HG03565 (cell line): ENCODE measurements around the gene NPEPL1.

Experiments
- ATAC-seq: cut with Tn5 transposase; IDR thresholded peaks from one replicate; pipeline ENCODE4 v1.9.1; 2021; ENCODE audit warnings: mild to moderate bottlenecking, moderate library complexity; ENCODE audit not compliant: unreplicated experiment

Gene NPEPL1

DNA sequence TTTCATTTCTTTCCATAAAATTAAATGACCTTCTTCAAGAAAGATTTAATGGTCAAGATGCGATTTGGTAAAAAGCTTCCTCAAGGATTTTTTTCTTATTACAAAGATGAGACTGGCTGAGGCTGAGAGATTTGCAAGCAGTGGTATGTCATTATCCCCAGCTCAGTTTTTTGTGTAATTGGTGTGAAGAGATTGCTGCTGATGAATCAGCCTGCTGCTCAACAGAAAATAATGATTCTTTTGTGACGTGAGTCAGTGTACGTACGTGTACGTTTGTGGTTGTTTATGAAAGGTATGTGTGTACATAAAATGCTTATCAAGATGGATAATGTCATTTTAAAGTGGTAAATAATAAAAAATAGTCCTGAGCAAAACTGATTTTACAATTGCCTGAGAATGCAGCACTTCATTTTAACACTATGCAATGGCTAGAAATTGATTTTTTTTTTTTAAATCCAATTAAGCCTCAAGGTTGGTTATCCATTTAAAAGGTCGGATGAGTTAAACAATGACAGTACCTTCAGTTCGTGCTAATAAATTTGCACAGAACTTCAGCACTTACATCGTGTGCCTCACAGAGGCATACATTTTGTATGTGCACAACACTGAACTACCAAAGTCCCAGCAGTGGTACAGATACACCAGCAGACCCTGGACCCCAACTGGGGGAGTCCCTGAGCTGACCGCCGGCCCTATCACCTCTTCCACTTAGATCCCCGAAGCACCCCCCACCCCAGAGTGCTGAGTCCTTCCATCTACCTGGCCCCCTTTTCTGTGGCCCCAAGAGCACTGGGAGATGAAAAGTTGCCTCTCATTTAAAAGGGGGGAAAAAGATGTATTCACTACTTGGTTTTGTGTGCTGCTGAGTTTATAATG lies 9.7 kb upstream of the NPEPL1 start:
- ATAC-seq: no peak

DNA sequence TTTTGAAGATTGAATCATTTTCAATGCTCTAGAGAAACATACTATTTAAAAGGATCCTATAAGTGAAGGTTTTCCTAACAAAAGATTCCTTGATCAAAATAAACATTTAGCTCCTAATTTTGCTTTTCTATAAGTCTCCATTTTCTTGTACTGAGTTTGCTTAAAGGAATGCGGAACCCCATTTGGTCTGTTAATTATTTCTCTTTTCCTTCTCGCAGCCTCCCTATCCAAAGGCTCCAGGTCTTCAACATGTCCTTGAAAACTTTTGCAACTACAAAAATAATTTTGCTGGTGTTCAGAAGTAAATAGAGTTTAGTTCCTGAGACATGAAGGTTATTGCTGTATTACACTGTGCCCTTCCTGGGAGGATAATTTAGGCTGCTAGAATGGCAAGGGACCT lies 8.3 kb upstream of the NPEPL1 start:
- no peak for ATAC-seq

DNA sequence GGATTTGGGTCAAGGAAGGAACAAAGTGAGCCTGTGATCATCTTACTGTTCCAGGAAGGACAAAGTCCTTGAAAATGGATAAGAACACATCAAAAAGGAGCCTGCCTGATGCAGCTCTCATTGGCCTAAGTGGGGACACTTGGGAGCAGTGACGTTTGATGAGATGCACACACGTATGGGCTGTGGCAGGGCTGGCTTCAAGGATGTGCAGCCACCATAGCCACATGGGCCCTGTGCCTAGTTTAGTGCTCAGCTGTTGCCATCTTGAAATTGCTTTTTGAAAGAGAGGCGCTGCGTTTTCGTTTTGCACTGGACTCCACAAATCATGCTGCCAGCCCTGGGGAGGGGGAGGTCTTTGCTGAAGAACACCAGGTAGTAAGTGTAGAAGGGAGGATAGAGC lies 6.6 kb upstream of the NPEPL1 start:
- ATAC-seq: no peak

DNA sequence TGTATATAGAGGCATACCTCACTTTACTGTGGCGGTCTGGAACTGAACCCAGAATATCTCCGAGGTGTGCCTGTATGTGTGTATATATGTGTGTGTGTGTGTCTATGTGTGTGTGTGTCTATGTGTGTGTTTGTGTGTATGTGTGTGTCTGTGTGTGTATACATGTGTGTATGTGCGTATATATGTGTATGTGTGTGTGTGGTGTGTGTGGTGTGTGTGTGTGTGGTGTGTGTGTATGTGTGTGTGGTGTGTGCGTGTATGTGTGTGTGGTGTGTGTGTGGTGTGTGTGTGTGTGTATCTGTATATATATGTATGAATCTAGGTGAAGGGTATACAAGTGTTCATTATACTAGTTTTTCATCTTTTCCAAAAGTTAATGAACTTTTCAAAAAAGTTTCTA lies 4.2 kb upstream of the NPEPL1 start:
- ATAC-seq: no peak

- no peak for ATAC-seq
Measured at GRCh38 chr20:58688840-58689239, 3.8 kb upstream of the NPEPL1 start.

GRCh38 chr20:58690396-58691135 lies 2.0 kb upstream of the NPEPL1 start:
- no peak for ATAC-seq

- ATAC-seq: no peak
Measured at GRCh38 chr20:58691773-58692578, 624 bp upstream of the NPEPL1 start.

DNA sequence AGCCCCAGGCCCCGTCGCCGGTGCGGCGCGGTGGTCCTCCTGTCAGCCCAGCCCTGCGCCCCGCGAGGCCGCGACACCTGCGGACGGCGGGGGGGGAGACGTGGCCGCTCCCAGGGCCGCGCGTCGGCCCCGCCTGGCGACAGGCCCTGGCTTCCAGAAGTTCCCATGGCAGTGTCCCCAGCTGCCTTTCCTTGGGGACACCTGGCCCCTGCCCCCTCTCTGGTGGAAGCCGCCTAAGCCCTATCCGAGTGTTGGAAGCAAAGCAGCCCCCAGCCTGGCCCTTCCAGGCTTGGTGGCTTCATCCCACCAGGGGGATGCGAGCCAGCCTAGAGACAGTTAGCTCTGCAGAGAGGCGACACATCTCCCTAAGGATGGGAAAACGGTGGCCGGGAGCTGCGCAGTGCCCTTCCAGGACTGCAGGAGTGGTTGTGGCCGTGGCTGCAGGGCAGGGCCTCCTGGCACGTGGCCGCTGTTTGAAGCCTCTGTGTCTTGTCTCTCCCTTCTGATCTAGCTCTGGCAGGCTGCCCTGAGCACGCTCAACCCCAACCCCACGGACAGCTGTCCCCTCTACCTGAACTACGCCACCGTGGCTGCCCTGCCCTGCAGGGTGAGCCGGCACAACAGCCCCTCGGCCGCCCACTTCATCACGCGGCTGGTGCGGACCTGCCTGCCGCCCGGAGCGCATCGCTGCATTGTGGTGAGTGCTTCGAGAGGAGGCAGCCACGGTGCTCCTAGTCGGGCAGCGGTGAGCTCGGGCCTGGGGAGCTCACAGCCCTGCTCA lies 816 bp downstream of the NPEPL1 start:
- peak; percentile 21 for ATAC-seq

DNA sequence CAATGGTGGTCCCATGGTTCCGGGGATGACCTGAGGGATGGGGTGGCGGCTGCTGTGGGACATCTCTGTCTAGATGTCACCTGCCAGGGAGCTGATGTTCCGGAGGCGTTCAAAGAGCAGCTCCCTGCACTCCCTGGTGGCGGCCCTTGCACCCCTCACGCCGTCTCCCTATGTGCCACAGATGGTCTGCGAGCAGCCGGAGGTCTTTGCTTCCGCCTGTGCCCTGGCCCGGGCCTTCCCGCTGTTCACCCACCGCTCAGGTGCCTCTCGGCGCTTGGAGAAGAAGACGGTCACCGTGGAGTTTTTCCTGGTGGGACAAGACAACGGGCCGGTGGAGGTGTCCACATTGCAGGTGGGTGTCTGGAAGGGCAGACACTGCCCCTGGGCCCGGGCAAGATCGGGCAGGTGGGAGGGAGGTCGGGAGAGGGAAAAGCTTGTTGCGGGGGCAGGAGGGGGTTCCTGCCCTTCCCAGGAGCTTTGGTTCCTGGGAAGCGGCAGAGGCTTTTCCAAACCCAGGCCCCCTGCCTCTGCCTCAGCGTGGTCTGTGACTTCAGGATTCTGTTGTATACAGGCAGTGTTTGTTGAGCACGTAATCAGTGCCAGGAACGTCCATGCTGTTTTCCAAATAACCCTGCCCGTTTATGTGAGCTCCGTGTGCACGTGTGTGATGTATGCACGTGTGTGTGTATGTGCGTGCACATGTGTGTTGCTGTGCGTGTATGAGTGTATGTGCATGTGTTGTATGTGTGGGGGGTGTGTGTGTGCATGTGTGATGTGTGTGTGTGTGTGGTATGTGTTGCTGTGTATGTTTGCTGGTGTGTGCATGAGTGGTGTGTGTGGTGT lies 1.9 kb downstream of the NPEPL1 start:
- ATAC-seq: no peak

DNA sequence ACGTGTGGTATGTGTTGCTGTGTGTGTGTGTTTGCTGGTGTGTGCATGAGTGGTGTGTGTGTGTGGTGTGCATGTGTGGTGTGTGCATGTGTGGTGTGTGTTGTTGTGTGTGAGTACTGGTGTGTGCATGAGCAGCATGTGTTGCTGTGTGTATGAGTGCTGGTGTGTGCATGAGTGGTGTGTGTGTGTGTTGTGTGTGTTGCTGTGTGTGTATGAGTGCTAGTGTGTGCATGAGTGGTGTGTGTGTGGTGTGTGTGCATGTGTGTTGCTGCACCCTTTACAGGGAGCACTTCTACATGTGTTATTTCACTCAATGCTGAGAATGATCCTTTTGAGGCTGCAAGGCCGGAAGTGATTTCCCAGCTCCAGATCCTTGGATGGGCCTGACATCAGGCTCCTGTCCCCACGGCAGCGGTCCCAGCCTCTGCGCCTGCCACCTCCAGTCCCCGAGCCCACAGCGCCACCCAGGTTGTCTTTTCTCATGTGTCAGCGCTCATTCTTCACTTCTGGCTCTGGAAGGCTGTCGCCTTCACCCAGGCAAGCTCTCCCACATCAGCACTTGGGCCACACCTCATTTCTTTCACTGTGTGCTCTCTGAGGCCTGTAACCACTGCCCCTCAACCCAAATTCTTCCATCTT lies 2.6 kb downstream of the NPEPL1 start:
- ATAC-seq: no peak

DNA sequence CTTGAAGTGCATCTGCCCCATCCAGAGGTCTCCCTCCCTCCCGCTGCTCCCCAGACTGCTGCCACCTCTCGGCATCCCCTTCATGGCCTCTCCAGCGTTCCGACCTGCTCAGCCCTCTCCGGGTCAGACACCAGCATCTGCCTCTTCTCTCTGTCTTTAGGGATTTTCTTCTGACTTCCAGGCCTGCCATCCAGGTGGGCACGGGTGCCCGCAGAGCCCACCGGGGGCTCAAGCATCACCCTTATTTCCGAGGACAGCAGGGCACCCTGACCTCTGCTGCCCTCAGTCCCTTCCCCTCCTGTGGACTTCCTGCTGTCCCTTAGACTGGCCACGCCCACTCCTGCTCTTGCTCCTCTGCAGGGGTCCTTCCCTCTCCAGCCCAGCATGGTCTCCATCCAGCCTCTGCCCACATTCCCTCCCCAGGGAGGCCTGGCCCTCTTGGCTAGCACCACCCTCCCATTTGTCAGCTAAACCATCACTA lies 3.3 kb downstream of the NPEPL1 start:
- no peak for ATAC-seq

GRCh38 chr20:58696411-58696961 lies 3.9 kb downstream of the NPEPL1 start:
- no peak for ATAC-seq

DNA sequence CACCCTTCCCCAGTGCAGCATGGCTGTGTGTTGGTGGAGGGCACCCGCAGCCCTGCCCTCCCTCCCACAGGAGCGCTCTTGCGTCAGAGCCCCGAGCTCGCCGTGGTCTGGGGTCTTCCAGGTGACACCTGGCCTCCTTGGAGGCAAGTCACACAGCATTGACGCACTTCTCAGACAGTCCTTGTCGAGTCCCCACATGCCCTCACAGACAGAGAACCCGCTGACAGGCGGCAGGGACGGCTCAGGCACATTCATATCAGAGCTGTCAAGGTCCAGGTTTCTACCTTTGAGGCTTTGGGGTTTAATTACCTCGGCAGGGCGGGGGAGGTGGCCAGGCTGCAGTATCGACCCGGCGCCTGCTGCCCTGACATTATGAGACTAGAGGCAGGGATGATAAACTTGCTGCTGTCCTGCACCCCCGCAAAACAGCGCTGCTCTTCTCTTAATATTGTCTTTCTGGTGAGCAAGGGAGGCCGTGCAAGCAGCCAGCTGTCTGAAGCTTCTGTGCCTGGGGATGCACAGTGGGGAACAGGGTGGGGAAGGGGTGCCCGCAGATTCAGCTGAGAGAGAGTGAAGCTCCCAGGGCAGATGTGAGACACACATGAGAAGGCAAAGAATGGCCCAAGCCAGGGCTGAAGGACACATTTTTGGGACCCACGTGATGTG lies 4.7 kb downstream of the NPEPL1 start:
- ATAC-seq: no peak

DNA sequence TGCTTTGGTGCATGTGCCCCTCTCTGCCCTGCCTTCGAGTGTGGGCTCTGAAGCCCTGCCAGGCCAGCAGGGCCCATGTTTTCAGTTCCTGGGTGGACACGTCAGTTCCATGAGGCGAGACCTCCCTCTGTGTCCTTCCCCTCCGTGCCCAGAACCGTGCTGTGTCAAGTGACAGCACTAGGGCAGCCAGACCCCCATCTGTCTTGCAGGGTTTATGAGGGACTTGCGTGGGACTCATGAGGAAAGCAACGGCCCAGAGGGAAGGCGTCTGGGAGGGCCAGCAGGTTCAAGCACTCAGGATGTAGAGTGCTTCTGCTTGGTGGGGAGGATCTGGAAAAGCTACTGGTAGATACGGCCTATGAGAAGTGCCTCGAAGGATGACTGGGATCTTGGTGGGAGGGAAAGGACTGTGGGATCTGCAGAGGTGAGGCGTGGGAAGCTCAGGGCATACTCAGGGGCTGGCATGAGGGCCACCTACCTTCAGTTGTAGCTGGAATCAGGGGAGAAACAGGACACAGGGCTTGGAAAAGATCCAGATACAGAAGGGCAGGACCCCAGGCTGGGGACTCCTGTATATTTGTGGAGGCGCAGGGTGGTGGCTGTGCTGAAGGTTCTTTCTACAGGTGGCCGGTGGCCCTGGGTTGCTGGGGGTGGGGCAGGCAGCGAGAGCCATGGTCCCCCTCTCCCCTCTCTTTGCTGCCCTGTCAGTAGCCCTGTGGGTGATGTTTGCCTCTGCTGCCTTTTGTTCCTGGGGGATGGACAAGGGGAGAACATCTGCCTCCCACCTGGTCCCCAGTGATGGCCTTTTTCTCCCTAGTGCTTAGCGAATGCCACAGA lies 5.5 kb downstream of the NPEPL1 start:
- ATAC-seq: no peak

GRCh38 chr20:58698741-58699622 lies 6.4 kb downstream of the NPEPL1 start:
- ATAC-seq: no peak

DNA sequence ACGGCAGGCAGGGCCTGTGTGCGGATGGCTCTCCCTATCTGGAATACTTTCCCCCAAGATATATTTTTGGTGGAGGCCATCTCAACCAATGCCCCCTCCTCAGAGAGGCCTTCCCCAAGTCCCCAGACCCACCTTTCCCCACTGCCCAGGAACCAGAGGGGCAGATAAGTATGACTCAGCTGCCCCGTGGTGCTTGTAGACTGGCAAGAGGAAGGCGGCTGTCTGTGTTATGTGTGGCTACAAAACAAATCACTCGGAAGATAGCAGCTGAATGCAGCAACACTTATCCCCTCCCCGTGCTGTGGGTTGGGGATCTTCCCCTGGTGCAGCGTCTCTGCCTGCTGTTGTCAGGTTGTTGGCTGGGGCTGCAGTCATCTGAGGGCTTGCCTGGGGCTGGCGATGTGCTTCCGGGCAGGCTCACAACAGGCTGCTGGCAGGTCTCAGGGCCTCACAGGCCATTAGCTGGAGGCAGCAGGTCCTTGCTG lies 7.1 kb downstream of the NPEPL1 start:
- no peak for ATAC-seq
